AG04449 (cell line): ENCODE results near the gene ISCU.

Experiments used
- CTCF ChIA-PET: fragments of 350-600 bp; formaldehyde crosslinking; extraction: SDS; loops from one replicate; lab custom pipeline; 2021; ENCODE audit warnings: antibody characterized with exemption; lab: Yijun Ruan, JAX
- POLR2A ChIA-PET: fragments of 400-600, 350-600 bp; formaldehyde crosslinking; extraction: SDS; loops from one replicate; lab custom pipeline; 2020; ENCODE audit warnings: antibody characterized with exemption, inconsistent platforms; lab: Yijun Ruan, JAX
- DNase-seq: peaks from one replicate; pipeline ENCODE4 v3.0.0-alpha.2; 2010; ENCODE audit warnings: low read depth, low spot score
- H3K4me3 ChIP-seq: 2 replicates; pipeline ENCODE4 v1.5.1; 2011; ENCODE audit warnings: low read depth, mild to moderate bottlenecking, control low read depth, low read length
- CTCF ChIP-seq: IDR thresholded peaks from one replicate; pipeline ENCODE4 v1.5.1; 2011; ENCODE audit warnings: mild to moderate bottlenecking, moderate library complexity, low read length, control low read depth, inconsistent platforms; ENCODE audit not compliant: insufficient read depth; ENCODE audit errors: missing control alignments

ISCU gene

GRCh38 chr12:108517288-108518100, 44.9 kb upstream of the ISCU start:
- no peak for TF ChIP-seq CTCF
- no peak for DNase-seq
- POLR2A ChIA-PET: no interaction called here
- H3K4me3 ChIP-seq: no peak overlapping the region
- CTCF ChIA-PET: interaction anchor here (0.8 to 2.4 kb wide), 2 partner anchors 101 to 575 kb away, joined by 3 to 9 read pairs; partner anchors contain the start of gene ALKBH2

GRCh38 chr12:108518101-108518715, 44.2 kb upstream of the ISCU start:
- TF ChIP-seq CTCF: no peak
- CTCF ChIA-PET: interaction anchor here (0.8 to 1.3 kb wide), 2 partner anchors 8 to 575 kb away, joined by 3 read pairs; partner anchors contain the start of gene ALKBH2
- H3K4me3 ChIP-seq: no peak overlapping the region
- POLR2A ChIA-PET: no interaction called here
- DNase-seq: no peak

GRCh38 chr12:108518716-108519496, 43.5 kb upstream of the ISCU start:
- ChIA-PET CTCF (interaction anchor here (0.7 to 1.3 kb wide), 2 partner anchors 9 to 99 kb away, joined by 3 read pairs; no protein-coding TSS in a partner anchor), POLR2A (no interaction called here)
- H3K4me3 ChIP-seq: no peak overlapping the region
- DNase-seq: no peak
- TF ChIP-seq CTCF: no peak

- ChIA-PET POLR2A (no interaction called here), CTCF (interaction anchor here (0.7 to 1.3 kb wide), 2 partner anchors 10 to 99 kb away, joined by 3 read pairs; no protein-coding TSS in a partner anchor)
- no peak for DNase-seq
- no peak for TF ChIP-seq CTCF
- no peak overlapping the region for H3K4me3 ChIP-seq
Observed at GRCh38 chr12:108519558-108519957, 42.8 kb upstream of the ISCU start.

- POLR2A ChIA-PET: no interaction called here
- DNase-seq: no peak
- TF ChIP-seq CTCF: no peak
- CTCF ChIA-PET: interaction anchor here (2.0 to 3.0 kb wide), 2 partner anchors 8 to 11 kb away, joined by 5 to 13 read pairs; no protein-coding TSS in a partner anchor
- H3K4me3 ChIP-seq: no peak overlapping the region
Observed at GRCh38 chr12:108523365-108523764, 39.0 kb upstream of the ISCU start.
